Breast epithelium (tissue), 3 donors: Measurements from ENCODE around the gene PDZD7.

ENCODE experiments used
- POLR2AphosphoS5 ChIP-seq, 3 donors: sonication (generic); formaldehyde crosslinking; IDR thresholded peaks; one replicate each; pipeline ENCODE4 v1.6.1; 2017; ENCODE audit warnings: antibody characterized with exemption in 3 of 3
- TF ChIP-seq, protein P1 (sequence below), 3 donors: fragments of 450-650 bp; IDR thresholded peaks; one replicate each; pipeline ENCODE4 v1.5.1; 2016 to 2017; ENCODE audit warnings: antibody characterized with exemption in 3 of 3, mild to moderate bottlenecking in 3 of 3, moderate library complexity in 3 of 3

DNA sequence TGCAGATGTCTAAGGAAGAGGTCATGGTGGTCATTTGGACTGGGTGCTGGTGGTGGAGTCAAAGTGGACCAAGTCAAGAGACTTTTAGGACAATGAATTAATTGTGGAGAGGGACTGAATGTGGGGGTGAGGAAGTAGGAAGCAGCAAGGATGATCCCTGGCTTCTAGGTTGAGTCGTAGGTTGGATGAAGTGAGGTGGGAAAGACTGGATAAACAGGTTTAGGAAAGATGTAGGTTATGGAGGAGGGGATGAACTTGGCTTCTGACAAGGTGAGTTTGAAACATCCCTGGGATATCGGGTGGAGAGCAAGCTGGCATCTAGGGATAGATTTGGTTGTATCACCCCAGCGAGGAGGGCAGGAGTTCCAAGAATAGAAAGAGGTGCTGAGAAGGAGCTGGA, 54.0 kb downstream of the PDZD7 start:
- TF ChIP-seq, protein P1, sequence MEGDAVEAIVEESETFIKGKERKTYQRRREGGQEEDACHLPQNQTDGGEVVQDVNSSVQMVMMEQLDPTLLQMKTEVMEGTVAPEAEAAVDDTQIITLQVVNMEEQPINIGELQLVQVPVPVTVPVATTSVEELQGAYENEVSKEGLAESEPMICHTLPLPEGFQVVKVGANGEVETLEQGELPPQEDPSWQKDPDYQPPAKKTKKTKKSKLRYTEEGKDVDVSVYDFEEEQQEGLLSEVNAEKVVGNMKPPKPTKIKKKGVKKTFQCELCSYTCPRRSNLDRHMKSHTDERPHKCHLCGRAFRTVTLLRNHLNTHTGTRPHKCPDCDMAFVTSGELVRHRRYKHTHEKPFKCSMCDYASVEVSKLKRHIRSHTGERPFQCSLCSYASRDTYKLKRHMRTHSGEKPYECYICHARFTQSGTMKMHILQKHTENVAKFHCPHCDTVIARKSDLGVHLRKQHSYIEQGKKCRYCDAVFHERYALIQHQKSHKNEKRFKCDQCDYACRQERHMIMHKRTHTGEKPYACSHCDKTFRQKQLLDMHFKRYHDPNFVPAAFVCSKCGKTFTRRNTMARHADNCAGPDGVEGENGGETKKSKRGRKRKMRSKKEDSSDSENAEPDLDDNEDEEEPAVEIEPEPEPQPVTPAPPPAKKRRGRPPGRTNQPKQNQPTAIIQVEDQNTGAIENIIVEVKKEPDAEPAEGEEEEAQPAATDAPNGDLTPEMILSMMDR (IDR thresholded peaks at IDR 0.05), result no peak
- TF ChIP-seq POLR2AphosphoS5 (IDR thresholded peaks at IDR 0.05), result no peak
